ENCODE results near the gene AVPR2. TPM values are rescaled to one million over a fixed set of nuclear protein-coding genes. Genes with fewer than 3 reads are reported as not detected.

AVPR2 gene
- total and polyA plus RNA-seq, 10 of the 15 experiments (the other 5 are each of a cell fraction or from before 2014, with no cell fraction given) = 0.12 to 0.37 TPM; not detected in 8

DNA sequence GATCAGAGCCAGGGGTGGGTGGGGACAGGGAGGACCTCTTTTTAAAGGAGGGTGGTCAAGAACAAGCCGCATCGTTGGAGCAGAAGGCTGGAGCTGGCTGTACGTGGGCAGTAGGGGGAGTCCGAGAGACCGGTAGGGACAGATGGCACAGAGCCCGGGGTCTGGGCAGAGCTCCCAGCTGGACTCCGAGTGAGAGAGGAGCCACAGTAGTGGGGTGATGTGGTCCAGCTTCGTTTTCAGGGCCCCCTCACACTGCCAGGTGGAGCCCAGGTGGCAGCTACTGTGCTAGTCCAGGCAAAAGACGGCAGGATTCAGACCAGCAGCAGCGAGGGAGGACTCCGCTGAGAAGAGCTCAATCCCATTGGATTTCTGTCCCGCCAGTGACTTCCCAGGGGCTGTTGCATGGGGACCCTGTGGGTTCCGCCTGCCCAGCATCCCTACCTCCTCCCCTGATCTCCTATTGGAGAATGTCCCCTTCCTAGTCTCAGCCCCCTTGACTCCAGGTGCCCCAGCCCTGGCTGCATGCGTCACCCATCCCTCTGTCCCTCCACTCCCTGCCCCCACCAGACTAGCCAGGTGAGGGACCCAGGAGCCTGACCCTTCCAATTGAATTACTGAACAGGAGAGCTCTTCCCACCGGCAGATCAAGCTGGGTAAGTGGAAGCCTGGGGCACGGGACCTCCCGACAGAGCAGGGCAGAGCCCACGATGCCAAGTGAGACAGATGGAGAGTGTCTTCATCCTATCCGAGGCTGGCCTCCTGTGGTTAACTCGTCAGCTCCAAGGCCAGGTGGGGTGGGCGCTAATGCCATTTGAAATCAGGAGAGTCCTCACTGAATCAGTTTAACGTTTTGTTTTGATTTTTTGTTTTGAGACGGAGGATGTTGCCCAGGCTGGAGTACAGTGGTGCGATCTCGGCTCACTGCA, 18.7 kb downstream of the AVPR2 start:
- ChIA-PET RAD21 (ENCODE audit: unreplicated experiment) (interaction anchor here (0.8 to 6.2 kb wide), 7 partner anchors 14 to 95 kb away, joined by 3 to 59 read pairs (median 5); partner anchors contain the start of genes HCFC1 and RENBP), SMC1A (ENCODE audit: uncharacterized antibody, unreplicated experiment) (interaction anchor here (0.5 to 5.5 kb wide), 6 partner anchors 12 to 171 kb away, joined by 3 to 61 read pairs (median 4); partner anchors contain the start of gene NAA10), CTCF (interaction anchor here (0.6 to 8.7 kb wide), 18 partner anchors 10 to 169 kb away, joined by 3 to 172 read pairs (median 5); partner anchors contain the start of genes IDH3G, RENBP and SSR4), POLR2A (interaction anchor here (0.6 to 1.7 kb wide), 6 partner anchors 12 to 534 kb away, joined by 3 to 6 read pairs (median 3); partner anchors contain the start of gene NAA10)
- H3K4me1 ChIP-seq (ENCODE audit: control insufficient read depth, insufficient read depth, low read length) = peaks cover 9% of the 10 kb centered on the region; the same call in 1 of the 2 replicates
- peak overlapping the region; percentile 21 for H3K4me2 ChIP-seq (ENCODE audit: control insufficient read depth, insufficient read depth)
- no peaks in the 10 kb centered on the region for H4K20me1 ChIP-seq (ENCODE audit: control insufficient read depth, insufficient read depth)
- 0 out of 4 replicates have a peak, but pooled peaks cover 0 to 1% of the 10 kb centered on the region in 2 experiments for H3K27me3 ChIP-seq (replicated peaks in 1 of 2; ENCODE audit: control insufficient read depth in 2 of 2, insufficient read depth in 2 of 2, low read length in 1 of 2)
- peak; percentile 12; the same call in 2 of the 3 replicates for ATAC-seq
- DNase-seq (ENCODE audit: low read depth, low spot score) = no peak
- H3K36me3 ChIP-seq (ENCODE audit: control insufficient read depth in 2 of 2, insufficient read depth in 2 of 2, low read length in 1 of 2) = peaks cover 0 to 3% of the 10 kb centered on the region in 2 experiments; a peak in 1 of 4 replicates
- no peak overlapping the region for H2AFZ ChIP-seq (ENCODE audit: control insufficient read depth, low read depth, low read length)
- no TSS peak for BruUV-seq (replicated peaks)
- H3K9ac ChIP-seq (ENCODE audit: control insufficient read depth, insufficient read depth, low read length) = no peak overlapping the region
- in situ Hi-C loops (cut with MboI) = loop anchor here (10.0 kb wide), 1 partner anchor 62 kb away; no protein-coding TSS in a partner anchor
- 76% methylated on average over 25 of the region's 25 CpGs for WGBS (ENCODE audit: insufficient coverage, insufficient replicate concordance, low lambda C conversion rate, missing lambda C conversion rate)
- H3K9me3 ChIP-seq (replicated peaks; ENCODE audit: control insufficient read depth, insufficient read depth, low read length) = no peaks in the 10 kb centered on the region; the same call in 2 of the 3 replicates
- no peak overlapping the region for H3K27ac ChIP-seq (ENCODE audit: control insufficient read depth, insufficient read depth)
- FAIRE-seq = peak; percentile 23
- peak overlapping the region; percentile 22; the same call in 1 of the 2 replicates for H3K4me3 ChIP-seq
- peaks cover 37% of the 10 kb centered on the region for H3K79me2 ChIP-seq (ENCODE audit: control insufficient read depth, insufficient read depth, low read length)
- intact Hi-C loops (cut with micrococcal nuclease; ENCODE audit: unreplicated experiment) = no loop called here
- no peak for TF ChIP-seq ZNF217 (IDR thresholded peaks at IDR 0.05)
- TF ChIP-seq RAD51 (IDR thresholded peaks at IDR 0.05) = no peak
- TF ChIP-seq MXI1 (IDR thresholded peaks at IDR 0.05; ENCODE audit: low read depth, low read length) = no peak
- no peak for TF ChIP-seq LARP7 (IDR thresholded peaks at IDR 0.05)
- 0 out of 2 replicates have a peak, but pooled peaks have one; percentile 11 for TF ChIP-seq TCF12 (IDR thresholded peaks at IDR 0.05; ENCODE audit: low read depth, low read length)
- TF ChIP-seq CHD2 (IDR thresholded peaks at IDR 0.05; ENCODE audit: borderline replicate concordance, low read depth, low read length) = no peak
- no peak for TF ChIP-seq RFX5 (IDR thresholded peaks at IDR 0.05; ENCODE audit: low read depth, low read length)
- no peak for TF ChIP-seq KAT2A (conservative IDR thresholded peaks at IDR 0.05; ENCODE audit: control insufficient read depth, low read depth, low read length)
- no peak for TF ChIP-seq CEBPB (IDR thresholded peaks at IDR 0.05; ENCODE audit: borderline replicate concordance in 1 of 2, low read depth in 2 of 2, low read length in 2 of 2)
- no peak for TF ChIP-seq NR2C1 (IDR thresholded peaks at IDR 0.05)
- no peak for TF ChIP-seq SIN3A (IDR thresholded peaks at IDR 0.05; ENCODE audit: low read depth, low read length)
- TF ChIP-seq HDGF (IDR thresholded peaks at IDR 0.05) = no peak
- TF ChIP-seq MEF2A (IDR thresholded peaks at IDR 0.05; ENCODE audit: insufficient read depth, low read depth, low read length) = no peak
- TF ChIP-seq, protein P1, sequence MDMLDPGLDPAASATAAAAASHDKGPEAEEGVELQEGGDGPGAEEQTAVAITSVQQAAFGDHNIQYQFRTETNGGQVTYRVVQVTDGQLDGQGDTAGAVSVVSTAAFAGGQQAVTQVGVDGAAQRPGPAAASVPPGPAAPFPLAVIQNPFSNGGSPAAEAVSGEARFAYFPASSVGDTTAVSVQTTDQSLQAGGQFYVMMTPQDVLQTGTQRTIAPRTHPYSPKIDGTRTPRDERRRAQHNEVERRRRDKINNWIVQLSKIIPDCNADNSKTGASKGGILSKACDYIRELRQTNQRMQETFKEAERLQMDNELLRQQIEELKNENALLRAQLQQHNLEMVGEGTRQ (IDR thresholded peaks at IDR 0.05; ENCODE audit: borderline replicate concordance, low read depth, low read length) = no peak
- no peak for TF ChIP-seq POLR2AphosphoS2 (IDR thresholded peaks at IDR 0.05; ENCODE audit: low read depth, low read length)
- TF ChIP-seq SREBF2 (IDR thresholded peaks at IDR 0.05; ENCODE audit: low read length) = no peak
- TF ChIP-seq FOS (IDR thresholded peaks at IDR 0.05; ENCODE audit: borderline replicate concordance, extremely low read depth, insufficient read length) = no peak
- TF ChIP-seq POLR2A (IDR thresholded peaks at IDR 0.05; ENCODE audit: low read depth, low read length) = 0 out of 2 replicates have a peak, but pooled peaks have one; percentile 0
- TF ChIP-seq RAD21 (IDR thresholded peaks at IDR 0.05; ENCODE audit: insufficient read depth, low read depth, low read length) = peak; percentile 23; the same call in 1 of the 2 replicates
